Measurements from ENCODE around the gene PCDHB15.
"Not testable (repeated sequence)": the region's sequence is repeated elsewhere in the genome, so short reads cannot be mapped to it uniquely, and the experiment has no call there.

DNA sequence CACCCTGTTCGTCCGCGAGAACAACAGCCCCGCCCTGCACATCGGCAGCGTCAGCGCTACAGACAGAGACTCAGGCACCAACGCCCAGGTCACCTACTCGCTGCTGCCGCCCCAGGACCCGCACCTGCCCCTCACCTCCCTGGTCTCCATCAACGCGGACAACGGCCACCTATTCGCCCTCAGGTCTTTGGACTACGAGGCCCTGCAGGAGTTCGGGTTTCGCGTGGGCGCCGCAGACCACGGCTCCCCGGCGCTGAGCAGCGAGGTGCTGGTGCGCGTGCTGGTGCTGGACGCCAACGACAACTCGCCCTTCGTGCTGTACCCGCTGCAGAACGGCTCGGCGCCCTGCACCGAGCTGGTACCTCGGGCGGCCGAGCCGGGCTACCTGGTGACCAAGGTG is 9.3 kb upstream of the PCDHB15 start:
- TF ChIP-seq, protein P1, sequence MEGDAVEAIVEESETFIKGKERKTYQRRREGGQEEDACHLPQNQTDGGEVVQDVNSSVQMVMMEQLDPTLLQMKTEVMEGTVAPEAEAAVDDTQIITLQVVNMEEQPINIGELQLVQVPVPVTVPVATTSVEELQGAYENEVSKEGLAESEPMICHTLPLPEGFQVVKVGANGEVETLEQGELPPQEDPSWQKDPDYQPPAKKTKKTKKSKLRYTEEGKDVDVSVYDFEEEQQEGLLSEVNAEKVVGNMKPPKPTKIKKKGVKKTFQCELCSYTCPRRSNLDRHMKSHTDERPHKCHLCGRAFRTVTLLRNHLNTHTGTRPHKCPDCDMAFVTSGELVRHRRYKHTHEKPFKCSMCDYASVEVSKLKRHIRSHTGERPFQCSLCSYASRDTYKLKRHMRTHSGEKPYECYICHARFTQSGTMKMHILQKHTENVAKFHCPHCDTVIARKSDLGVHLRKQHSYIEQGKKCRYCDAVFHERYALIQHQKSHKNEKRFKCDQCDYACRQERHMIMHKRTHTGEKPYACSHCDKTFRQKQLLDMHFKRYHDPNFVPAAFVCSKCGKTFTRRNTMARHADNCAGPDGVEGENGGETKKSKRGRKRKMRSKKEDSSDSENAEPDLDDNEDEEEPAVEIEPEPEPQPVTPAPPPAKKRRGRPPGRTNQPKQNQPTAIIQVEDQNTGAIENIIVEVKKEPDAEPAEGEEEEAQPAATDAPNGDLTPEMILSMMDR (IDR thresholded peaks at IDR 0.05): not testable (repeated sequence)
- not testable (repeated sequence) for TF ChIP-seq POLR2A, EP300 (IDR thresholded peaks at IDR 0.05)

All from tibial nerve (tissue), 4 donors.